CD4-positive, alpha-beta T cell (primary cell): ENCODE results near the gene MYD88. TPM values are rescaled to one million over a fixed set of nuclear protein-coding genes. Genes with fewer than 3 reads are reported as not detected.

ENCODE experiments used
- ATAC-seq: fragments of 200-7000 bp; cut with Tn5 transposase; one replicate; pipeline ENCODE4 v1.10.0; 2022; ENCODE audit warnings: mild to moderate bottlenecking; ENCODE audit not compliant: poor library complexity
- CTCF ChIA-PET: fragments of 350-600 bp; sonication (Branson Sonifier 250); formaldehyde crosslinking; loops from one replicate; lab custom pipeline; 2021; ENCODE audit warnings: antibody characterized with exemption, inconsistent platforms; lab: Charles Lee
- POLR2A ChIA-PET: fragments of 350-600 bp; sonication (Branson Sonifier 250); formaldehyde crosslinking; loops from one replicate; lab custom pipeline; 2021; ENCODE audit warnings: antibody characterized with exemption, inconsistent platforms; lab: Charles Lee
- DNase-seq, 14 experiments: peaks; one replicate each; pipeline ENCODE4 v3.0.0-alpha.2; 2013 to 2020; ENCODE audit warnings: mixed read lengths in 2 of 14
- H3K27ac ChIP-seq, 2 donors: one replicate each; pipeline versions ENCODE4 v1.5.1 to v1.7.0; 2013; ENCODE audit warnings: low read length in 2 of 2, low read depth in 1 of 2, mild to moderate bottlenecking in 1 of 2
- H3K27me3 ChIP-seq, 2 experiments: 1 replicate in 1 of 2; 2 replicates in 1 of 2; pipeline versions ENCODE4 v1.6.1 to v1.7.0; 2013; ENCODE audit warnings: low read length in 2 of 2, control low read depth in 1 of 2, mild to moderate bottlenecking in 1 of 2, moderate library complexity in 1 of 2; ENCODE audit not compliant: insufficient read depth in 2 of 2, control insufficient read depth in 1 of 2
- H3K36me3 ChIP-seq: one replicate; pipeline ENCODE4 v1.6.1; 2013; ENCODE audit warnings: low read length, control low read depth; ENCODE audit not compliant: insufficient read depth
- H3K4me1 ChIP-seq: one replicate; pipeline ENCODE4 v1.6.1; 2013; ENCODE audit warnings: low read length, control low read depth; ENCODE audit not compliant: insufficient read depth
- H3K4me3 ChIP-seq: one replicate; pipeline ENCODE4 v1.5.1; 2013; ENCODE audit warnings: mild to moderate bottlenecking, low read length, moderate library complexity
- H3K9me3 ChIP-seq, 2 experiments: 1 replicate in 1 of 2; 2 replicates in 1 of 2; pipeline versions ENCODE4 v1.6.1 to v1.7.0; 2013; ENCODE audit warnings: low read length in 2 of 2, mild to moderate bottlenecking in 2 of 2, control low read depth in 1 of 2, moderate library complexity in 1 of 2; ENCODE audit not compliant: control insufficient read depth in 1 of 2, insufficient read depth in 1 of 2
- H3K27ac Mint-ChIP-seq: one replicate; pipeline ENCODE4 v1.8.0; 2020; ENCODE audit warnings: mixed read lengths
- H3K27me3 Mint-ChIP-seq: one replicate; pipeline ENCODE4 v1.8.0; 2021; ENCODE audit warnings: mixed read lengths
- H3K36me3 Mint-ChIP-seq: one replicate; pipeline ENCODE4 v1.8.0; 2021; ENCODE audit warnings: low read depth, mixed read lengths
- H3K4me1 Mint-ChIP-seq: one replicate; pipeline ENCODE4 v1.8.0; 2021; ENCODE audit warnings: low read depth, mixed read lengths
- H3K4me3 Mint-ChIP-seq: one replicate; pipeline ENCODE4 v1.8.0; 2020; ENCODE audit warnings: mild to moderate bottlenecking, mixed read lengths
- H3K9me3 Mint-ChIP-seq: one replicate; pipeline ENCODE4 v1.8.0; 2020; ENCODE audit warnings: mixed read lengths
- CTCF ChIP-seq: fragments of 200-600 bp; IDR thresholded peaks from one replicate; pipeline ENCODE4 v1.8.0; 2022; ENCODE audit warnings: antibody characterized with exemption, mild to moderate bottlenecking
- intact Hi-C, 2 experiments: fragments of 100-400 bp; cut with DNase I in 1 of 2; cut with micrococcal nuclease in 1 of 2; formaldehyde crosslinking; loops; one replicate each; pipeline versions ENCODE4 v1.15.1 to v1.9.0; 2023 to 2025; cut with DNase I, micrococcal nuclease
- total RNA-seq, 174 experiments: library from RNA in 2 of 174; stranded (reverse) in 2 of 174; gene quantifications; one replicate each; pipeline ENCODE4 v1.2.3 and lab custom pipeline; 2021 to 2026

The MYD88 gene
- total RNA-seq, 2 experiments from 2014 or later, result 26.9 to 27.2 TPM

- H3K9me3 Mint-ChIP-seq, result no peaks in the 10 kb centered on the region
- H3K9me3 ChIP-seq, result no peaks in the 10 kb centered on the region
- H3K4me3 ChIP-seq, result no peak overlapping the region
- H3K27me3 Mint-ChIP-seq, result no peaks in the 10 kb centered on the region
- POLR2A ChIA-PET, result no interaction called here
- no peak for DNase-seq
- H3K4me3 Mint-ChIP-seq, result no peak overlapping the region
- peaks cover 51% of the 10 kb centered on the region for H3K36me3 ChIP-seq
- H3K27me3 ChIP-seq, result no peaks in the 10 kb centered on the region
- H3K4me1 Mint-ChIP-seq, result peaks cover 11% of the 10 kb centered on the region
- H3K27ac ChIP-seq, result no peak overlapping the region
- no peak overlapping the region for H3K27ac Mint-ChIP-seq
- H3K4me1 ChIP-seq, result peaks cover 6% of the 10 kb centered on the region
- intact Hi-C loops, result no loop called here
- ATAC-seq, result no peak
- peaks cover 74% of the 10 kb centered on the region for H3K36me3 Mint-ChIP-seq
- CTCF ChIA-PET, result no interaction called here
- no peak for TF ChIP-seq CTCF
These were observed 16.5 kb upstream of the MYD88 start for GRCh38 chr3:38121832-38122461.

- DNase-seq (no peak), ATAC-seq (no peak)
- peaks cover 83% of the 10 kb centered on the region for H3K36me3 Mint-ChIP-seq
- Histone ChIP-seq H3K36me3 (peaks cover 59% of the 10 kb centered on the region), H3K4me3 (no peak overlapping the region), H3K4me1 (peaks cover 5% of the 10 kb centered on the region), H3K27ac (no peak overlapping the region), H3K27me3 (no peaks in the 10 kb centered on the region), H3K9me3 (no peaks in the 10 kb centered on the region)
- intact Hi-C loops, result no loop called here
- H3K27me3 Mint-ChIP-seq, result no peaks in the 10 kb centered on the region
- TF ChIP-seq CTCF, result no peak
- no peak overlapping the region for H3K4me3 Mint-ChIP-seq
- peaks cover 10% of the 10 kb centered on the region for H3K4me1 Mint-ChIP-seq
- no peaks in the 10 kb centered on the region for H3K9me3 Mint-ChIP-seq
- POLR2A ChIA-PET, result interaction anchor here (1.2 kb wide), 1 partner anchor 42 kb away, joined by 3 read pairs; no protein-coding TSS in a partner anchor
- no peak overlapping the region for H3K27ac Mint-ChIP-seq
- CTCF ChIA-PET, result no interaction called here
These were observed 15.7 kb upstream of the MYD88 start for GRCh38 chr3:38122712-38123290.

- Histone ChIP-seq H3K4me1 (peaks cover 3% of the 10 kb centered on the region), H3K27ac (no peak overlapping the region), H3K36me3 (peaks cover 75% of the 10 kb centered on the region), H3K4me3 (no peak overlapping the region), H3K27me3 (no peaks in the 10 kb centered on the region), H3K9me3 (no peaks in the 10 kb centered on the region)
- no peaks in the 10 kb centered on the region for H3K27me3 Mint-ChIP-seq
- H3K36me3 Mint-ChIP-seq, result peaks cover 96% of the 10 kb centered on the region
- no peak for ATAC-seq
- no peaks in the 10 kb centered on the region for H3K9me3 Mint-ChIP-seq
- H3K4me3 Mint-ChIP-seq, result no peak overlapping the region
- TF ChIP-seq CTCF, result no peak
- no peak for DNase-seq
- intact Hi-C loops, result no loop called here
- POLR2A ChIA-PET, result interaction anchor here (1.2 kb wide), 1 partner anchor 12 kb away, joined by 7 read pairs; the partner anchor contains the start of gene ACAA1
- CTCF ChIA-PET, result no interaction called here
- H3K27ac Mint-ChIP-seq, result no peak overlapping the region
- H3K4me1 Mint-ChIP-seq, result no peaks in the 10 kb centered on the region
These were observed 13.9 kb upstream of the MYD88 start for GRCh38 chr3:38124324-38125122.
